Endothelial cell (in vitro differentiated cells): ENCODE measurements around the gene KRTAP9-3. TPM values are rescaled to one million over a fixed set of nuclear protein-coding genes. Genes with fewer than 3 reads are reported as not detected.
"Not testable (repeated sequence)": the region's sequence is repeated elsewhere in the genome, so short reads cannot be mapped to it uniquely, and the experiment has no call there.

ENCODE experiments used
- DNase-seq: peaks from one replicate; pipeline ENCODE4 v3.0.0; 2021; ENCODE audit warnings: low spot score
- H3K27ac Mint-ChIP-seq: one replicate; pipeline ENCODE4 v1.8.0; 2021; ENCODE audit warnings: mixed read lengths, inconsistent platforms; ENCODE audit not compliant: unreplicated experiment
- H3K27me3 Mint-ChIP-seq: one replicate; pipeline ENCODE4 v1.8.0; 2021; ENCODE audit warnings: mild to moderate bottlenecking, moderate library complexity, mixed read lengths, inconsistent platforms; ENCODE audit not compliant: unreplicated experiment
- H3K36me3 Mint-ChIP-seq: one replicate; pipeline ENCODE4 v1.8.0; 2021; ENCODE audit warnings: mild to moderate bottlenecking, low read depth, mixed read lengths, inconsistent platforms; ENCODE audit not compliant: unreplicated experiment
- H3K4me1 Mint-ChIP-seq: one replicate; pipeline ENCODE4 v1.8.0; 2021; ENCODE audit warnings: mild to moderate bottlenecking, mixed read lengths, inconsistent platforms; ENCODE audit not compliant: unreplicated experiment
- H3K4me3 Mint-ChIP-seq: one replicate; pipeline ENCODE4 v1.8.0; 2021; ENCODE audit warnings: mild to moderate bottlenecking, mixed read lengths, inconsistent platforms; ENCODE audit not compliant: unreplicated experiment
- H3K9me3 Mint-ChIP-seq: one replicate; pipeline ENCODE4 v1.8.0; 2021; ENCODE audit warnings: mixed read lengths, inconsistent platforms; ENCODE audit not compliant: unreplicated experiment
- CTCF ChIP-seq: fragments of 200-600 bp; sonication (generic); IDR thresholded peaks from one replicate; pipeline ENCODE4 v1.5.0; 2021; ENCODE audit warnings: antibody characterized with exemption; ENCODE audit not compliant: unreplicated experiment
- total RNA-seq: library from RNA; stranded (reverse); fragmentation: NEBNext Ultra II Directional; extraction: Animal tissue kit (Norgen Biotek cat#: 25700); gene quantifications from one replicate; pipeline ENCODE4 v1.2.1, GENCODE V29; 2021; ENCODE audit not compliant: unreplicated experiment

The KRTAP9-3 gene
- total RNA-seq, 1 donor from 2014 or later: not detected

GRCh38 chr17:41249637-41250240 lies 17.5 kb downstream of the KRTAP9-3 start, which contains the start of gene KRTAP9-4:
Gene KRTAP9-4, plus strand, starts transcription at chr17:41249687. Its CDS starts 34 bp downstream, at chr17:41249721.
- not testable (repeated sequence) for H3K9me3 Mint-ChIP-seq, H3K27ac Mint-ChIP-seq, DNase-seq, H3K4me3 Mint-ChIP-seq, H3K36me3 Mint-ChIP-seq, H3K27me3 Mint-ChIP-seq, H3K4me1 Mint-ChIP-seq

DNA sequence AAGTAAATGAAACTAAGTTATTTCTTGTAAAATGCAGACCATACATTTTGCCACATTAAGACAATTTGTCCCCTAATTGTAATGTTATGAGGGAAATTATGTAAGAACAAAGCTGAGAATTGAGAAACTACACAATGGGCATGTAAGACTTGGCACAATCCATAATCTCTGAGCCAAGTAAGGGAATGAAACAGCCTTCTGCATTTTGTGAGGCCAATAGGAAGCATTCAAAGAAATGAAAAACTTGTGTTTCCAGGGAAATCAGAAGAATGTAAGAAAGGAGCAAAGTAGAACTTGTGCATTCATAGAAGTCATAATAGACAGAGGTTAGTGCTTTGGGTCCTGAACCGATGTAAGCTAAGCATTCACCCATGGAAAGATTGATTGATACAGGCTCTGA lies 19.0 kb downstream of the KRTAP9-3 start:
- TF ChIP-seq CTCF: no peak
- DNase-seq: no peak
- H3K27ac Mint-ChIP-seq: no peak overlapping the region
- H3K4me3 Mint-ChIP-seq: no peak overlapping the region
- no peaks in the 10 kb centered on the region for H3K36me3 Mint-ChIP-seq
- no peaks in the 10 kb centered on the region for H3K4me1 Mint-ChIP-seq
- H3K9me3 Mint-ChIP-seq: no peaks in the 10 kb centered on the region
- H3K27me3 Mint-ChIP-seq: peaks cover 3% of the 10 kb centered on the region

DNA sequence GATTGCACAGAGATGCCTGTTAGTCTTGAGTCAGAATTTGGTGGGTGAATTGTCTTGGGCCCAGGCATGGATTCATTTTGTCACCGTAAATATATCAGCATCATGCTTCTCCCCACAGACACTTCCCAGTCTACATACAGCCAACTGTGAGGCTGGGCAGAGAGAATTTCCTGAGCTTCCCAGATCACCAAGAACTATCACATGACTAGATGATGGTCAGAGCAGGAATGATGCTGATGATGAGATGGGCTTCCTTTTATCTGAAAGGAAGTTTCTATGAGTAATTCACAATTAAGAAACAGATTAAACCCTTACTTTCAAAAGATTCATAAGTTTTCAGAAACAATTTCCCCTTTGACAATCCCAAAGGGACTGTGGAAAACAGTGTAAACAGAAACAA lies 22.6 kb downstream of the KRTAP9-3 start:
- Mint-ChIP-seq H3K36me3 (no peaks in the 10 kb centered on the region), H3K27me3 (peaks cover 3% of the 10 kb centered on the region), H3K9me3 (no peaks in the 10 kb centered on the region), H3K27ac (no peak overlapping the region), H3K4me3 (no peak overlapping the region), H3K4me1 (no peaks in the 10 kb centered on the region)
- no peak for DNase-seq
- no peak for TF ChIP-seq CTCF

GRCh38 chr17:41255381-41256290 lies 23.4 kb downstream of the KRTAP9-3 start, which contains the start of gene KRTAP9-9:
Gene KRTAP9-9, plus strand, starts transcription at chr17:41255384.
- H3K36me3 Mint-ChIP-seq, DNase-seq, H3K9me3 Mint-ChIP-seq, H3K27ac Mint-ChIP-seq, H3K27me3 Mint-ChIP-seq, H3K4me1 Mint-ChIP-seq, H3K4me3 Mint-ChIP-seq: not testable (repeated sequence)

DNA sequence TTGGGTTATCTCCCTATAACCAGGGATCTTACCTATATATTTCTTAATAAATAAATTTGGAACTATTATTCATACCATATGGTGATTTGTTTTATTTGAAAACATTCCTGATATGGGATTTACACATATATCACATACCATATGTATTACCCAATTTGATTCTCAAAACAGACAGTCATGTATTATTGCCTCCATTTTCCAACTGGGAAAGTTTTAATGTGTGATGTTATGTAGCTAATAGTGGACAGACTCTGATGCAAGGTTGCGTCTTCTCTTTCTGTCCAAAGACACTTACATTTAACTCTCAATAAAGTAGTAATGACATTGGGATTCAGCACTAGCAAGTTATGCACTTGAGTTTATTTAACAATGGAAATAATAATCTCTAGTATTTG lies 24.0 kb downstream of the KRTAP9-3 start:
- Mint-ChIP-seq H3K4me1 (no peaks in the 10 kb centered on the region), H3K4me3 (no peak overlapping the region), H3K36me3 (no peaks in the 10 kb centered on the region), H3K27me3 (peaks cover 3% of the 10 kb centered on the region), H3K9me3 (no peaks in the 10 kb centered on the region), H3K27ac (no peak overlapping the region)
- no peak for DNase-seq
- TF ChIP-seq CTCF: no peak

DNA sequence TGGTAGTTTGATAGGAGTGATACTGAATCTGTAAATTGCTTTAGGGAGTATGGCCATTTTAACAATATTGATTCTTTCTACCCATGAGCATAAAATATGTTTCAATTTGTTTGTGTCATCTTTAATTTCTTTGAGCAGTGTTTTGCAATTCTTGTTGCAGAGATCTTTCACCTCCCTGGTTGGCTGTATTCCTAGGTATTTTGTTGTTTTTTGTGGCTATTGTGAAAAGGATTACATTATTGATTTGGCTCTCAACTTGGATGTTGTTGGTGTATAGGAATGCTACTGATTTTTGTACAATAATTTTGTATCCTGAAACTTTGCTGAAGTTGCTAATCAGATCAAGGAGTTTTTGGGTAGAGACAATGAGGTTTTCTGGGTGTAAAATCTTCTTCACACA lies 26.2 kb downstream of the KRTAP9-3 start:
- Mint-ChIP-seq H3K4me3 (no peak overlapping the region), H3K36me3 (no peaks in the 10 kb centered on the region), H3K9me3 (no peaks in the 10 kb centered on the region), H3K4me1 (no peaks in the 10 kb centered on the region), H3K27me3 (peaks cover 3% of the 10 kb centered on the region), H3K27ac (no peak overlapping the region)
- TF ChIP-seq CTCF: no peak
- no peak for DNase-seq
